NCI-H1417 (cell line): Measurements from ENCODE around the gene MEIS2.

Experiments
- DNase-seq, 3 experiments: peaks; one replicate each; lab custom pipeline; 2025; lab: John Stamatoyannopoulos, UW

MEIS2 gene

GRCh38 chr15:36964626-36965025, 135.7 kb downstream of the MEIS2 start:
- no peak for DNase-seq

- DNase-seq, result no peak
Measured at GRCh38 chr15:36961956-36962355, 138.4 kb downstream of the MEIS2 start.

- DNase-seq, result no peak
Measured at GRCh38 chr15:36960947-36961227, 139.5 kb downstream of the MEIS2 start.

- no peak for DNase-seq
Measured at GRCh38 chr15:36960179-36960946, 140.0 kb downstream of the MEIS2 start.

- no peak for DNase-seq
Measured at GRCh38 chr15:36959746-36960145, 140.6 kb downstream of the MEIS2 start.

- DNase-seq, result no peak
Measured at GRCh38 chr15:36958606-36959005, 141.7 kb downstream of the MEIS2 start.

GRCh38 chr15:36954486-36954885, 145.9 kb downstream of the MEIS2 start:
- DNase-seq, result peak in 1 of 3 experiments; percentile 6

GRCh38 chr15:36953346-36953745, 147.0 kb downstream of the MEIS2 start:
- no peak for DNase-seq

GRCh38 chr15:36951731-36952247, 148.6 kb downstream of the MEIS2 start:
- DNase-seq, result peak; percentile 14 to 94 (median 65)

- DNase-seq, result no peak
Measured at GRCh38 chr15:36950371-36950770, 150.0 kb downstream of the MEIS2 start.

- no peak for DNase-seq
Measured at GRCh38 chr15:36948982-36949381, 151.4 kb downstream of the MEIS2 start.

- no peak for DNase-seq
Measured at GRCh38 chr15:36947035-36947719, 153.2 kb downstream of the MEIS2 start.

- DNase-seq, result no peak
Measured at GRCh38 chr15:36944442-36944841, 155.9 kb downstream of the MEIS2 start.

GRCh38 chr15:36943508-36944361, 156.6 kb downstream of the MEIS2 start:
- no peak for DNase-seq

- no peak for DNase-seq
Measured at GRCh38 chr15:36942248-36942827, 158.0 kb downstream of the MEIS2 start.

- no peak for DNase-seq
Measured at GRCh38 chr15:36941798-36942197, 158.6 kb downstream of the MEIS2 start.

GRCh38 chr15:36940636-36941260, 159.6 kb downstream of the MEIS2 start:
- DNase-seq, result no peak

- no peak for DNase-seq
Measured at GRCh38 chr15:36940219-36940618, 160.1 kb downstream of the MEIS2 start.

GRCh38 chr15:36938764-36939163, 161.6 kb downstream of the MEIS2 start:
- no peak for DNase-seq

GRCh38 chr15:36938131-36938530, 162.2 kb downstream of the MEIS2 start:
- DNase-seq, result no peak

- no peak for DNase-seq
Measured at GRCh38 chr15:36936613-36937012, 163.7 kb downstream of the MEIS2 start.
